ENCODE data around the gene PHF24.
A peak's percentile ranks its signal among the peaks of the same experiment; 100 is the strongest.

Gene PHF24

DNA sequence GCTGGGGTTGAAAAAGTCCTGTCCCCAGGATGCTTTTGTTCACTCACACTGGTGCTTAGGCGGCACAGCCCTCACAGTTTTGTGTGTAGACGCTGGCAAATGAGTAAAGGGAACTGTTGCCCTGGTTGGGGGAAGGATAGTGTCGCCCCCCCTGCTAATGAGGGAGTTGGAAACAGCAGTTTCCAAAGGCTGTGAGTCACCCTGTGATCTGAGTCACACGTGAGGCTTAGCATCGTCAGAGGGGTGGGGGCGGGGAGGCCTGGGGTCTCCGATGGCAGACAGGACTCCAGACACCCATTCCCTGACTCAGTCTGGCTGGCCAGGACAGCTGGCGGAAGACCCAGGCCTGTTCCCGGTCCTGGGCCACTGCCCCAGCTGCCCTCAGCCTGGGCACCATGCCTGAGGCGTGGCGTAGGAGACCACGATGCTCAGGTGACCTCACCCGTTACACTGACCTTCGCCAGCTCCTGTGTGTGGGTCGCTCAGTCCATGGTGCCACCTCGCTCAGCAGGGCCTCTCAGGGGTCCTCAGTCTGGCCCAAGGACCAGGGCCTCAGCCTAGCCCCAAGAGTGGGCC, 34.4 kb downstream of the PHF24 start:
- CTCF ChIA-PET: interaction anchor here (0.8 to 4.0 kb wide), 4 partner anchors 10 to 93 kb away, joined by 3 to 20 read pairs (median 4); no protein-coding TSS in a partner anchor
- no peak overlapping the region for H3K4me3 ChIP-seq (ENCODE audit: control insufficient read depth in 1 of 7, extremely low read depth in 1 of 7, insufficient read depth in 4 of 7, low read depth in 2 of 7, low read length in 6 of 7)

GRCh38 chr9:34993502-34994259, 35.6 kb downstream of the PHF24 start:
- 45% methylated on average over 1 of the region's 10 CpGs for WGBS (ENCODE audit: insufficient coverage)
- Histone ChIP-seq H3K27me3 (replicated peaks in 2 of 5; ENCODE audit: control insufficient read depth in 4 of 5, insufficient read depth in 5 of 5, low read length in 4 of 5) (peaks cover 0 to 11% (median 3%) of the 10 kb centered on the region in 5 experiments), H3K9me3 (ENCODE audit: control extremely low read depth in 1 of 5, control insufficient read depth in 4 of 5, insufficient read depth in 2 of 5, low read depth in 1 of 5, low read length in 4 of 5) (no peaks in the 10 kb centered on the region), H3K27ac (ENCODE audit: insufficient read depth in 1 of 2, low read depth in 1 of 2, low read length in 2 of 2, poor library complexity in 1 of 2, severe bottlenecking in 2 of 2) (no peak overlapping the region), H3K4me1 (ENCODE audit: control extremely low read depth in 1 of 4, control insufficient read depth in 4 of 4, insufficient read depth in 4 of 4, low read length in 3 of 4) (peaks cover 2 to 16% (median 15%) of the 10 kb centered on the region in 4 experiments), H3K4me3 (ENCODE audit: control insufficient read depth in 1 of 7, extremely low read depth in 1 of 7, insufficient read depth in 4 of 7, low read depth in 2 of 7, low read length in 6 of 7) (no peak overlapping the region), H3K36me3 (ENCODE audit: control insufficient read depth in 4 of 4, insufficient read depth in 4 of 4, low read length in 3 of 4) (peaks cover 0 to 2% (median 0%) of the 10 kb centered on the region in 4 experiments)
- ChIA-PET POLR2A (interaction anchor here (0.6 kb wide), 1 partner anchor 27 kb away, joined by 3 read pairs; no protein-coding TSS in a partner anchor), CTCF (interaction anchor here (1.3 to 4.0 kb wide), 5 partner anchors 9 to 94 kb away, joined by 3 to 20 read pairs (median 5); no protein-coding TSS in a partner anchor)
- DNase-seq: no peak

More for the DNA sequence above, 34.4 kb downstream of the PHF24 start:
- Histone ChIP-seq H3K36me3 (ENCODE audit: control insufficient read depth in 4 of 4, insufficient read depth in 4 of 4, low read length in 3 of 4) (peaks cover 0 to 2% (median 0%) of the 10 kb centered on the region in 4 experiments), H3K4me1 (ENCODE audit: control extremely low read depth in 1 of 4, control insufficient read depth in 4 of 4, insufficient read depth in 4 of 4, low read length in 3 of 4) (peaks cover 2 to 25% (median 20%) of the 10 kb centered on the region in 4 experiments), H3K27me3 (replicated peaks in 2 of 5; ENCODE audit: control insufficient read depth in 4 of 5, insufficient read depth in 5 of 5, low read length in 4 of 5) (peaks cover 0 to 11% (median 3%) of the 10 kb centered on the region in 5 experiments), H3K9me3 (ENCODE audit: control extremely low read depth in 1 of 5, control insufficient read depth in 4 of 5, insufficient read depth in 2 of 5, low read depth in 1 of 5, low read length in 4 of 5) (no peaks in the 10 kb centered on the region), H3K27ac (ENCODE audit: insufficient read depth in 1 of 2, low read depth in 1 of 2, low read length in 2 of 2, poor library complexity in 1 of 2, severe bottlenecking in 2 of 2) (no peak overlapping the region)
- 91% methylated on average over 15 of the region's 16 CpGs for WGBS (ENCODE audit: insufficient coverage)
- DNase-seq: peak; percentile 43 to 76 (median 72)
- POLR2A ChIA-PET: no interaction called here

DNA sequence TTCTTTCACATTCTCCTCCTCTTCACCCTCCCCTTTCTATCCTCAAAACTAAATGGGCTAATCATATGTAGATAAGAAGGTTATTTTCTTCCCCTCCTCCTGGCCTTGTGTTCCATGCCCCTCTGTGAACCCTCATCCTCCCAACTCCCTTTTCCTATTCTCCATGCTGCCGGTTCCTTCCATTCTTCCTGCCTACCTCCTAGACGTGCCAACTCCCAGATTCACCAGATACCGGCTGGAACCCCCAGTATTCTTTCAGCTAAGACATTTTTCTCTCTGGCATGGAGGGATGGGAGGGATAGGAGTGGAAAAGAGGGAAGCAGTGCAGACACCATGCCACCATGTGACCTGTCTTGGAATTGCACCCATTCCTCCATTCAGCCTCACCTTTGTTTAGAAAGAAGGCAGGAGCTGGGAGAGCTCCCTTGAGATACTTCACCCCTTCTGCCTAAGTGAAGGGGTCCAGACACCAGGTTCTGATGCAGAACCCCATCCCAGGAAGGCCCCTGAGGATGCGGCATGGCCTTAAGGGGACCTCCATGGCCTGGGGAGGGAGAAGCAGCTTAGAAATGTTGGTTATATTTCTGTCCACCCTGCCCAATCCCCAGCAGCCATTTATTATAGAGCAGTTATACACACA, 36.3 kb downstream of the PHF24 start:
- peaks cover 0 to 10% (median 10%) of the 10 kb centered on the region in 4 experiments for H3K4me1 ChIP-seq (ENCODE audit: control extremely low read depth in 1 of 4, control insufficient read depth in 4 of 4, insufficient read depth in 4 of 4, low read length in 3 of 4)
- H3K36me3 ChIP-seq (ENCODE audit: control insufficient read depth in 4 of 4, insufficient read depth in 4 of 4, low read length in 3 of 4): peaks cover 0 to 2% (median 0%) of the 10 kb centered on the region in 4 experiments
- CTCF ChIA-PET: interaction anchor here (0.7 to 4.0 kb wide), 7 partner anchors 10 to 95 kb away, joined by 3 to 20 read pairs (median 4); no protein-coding TSS in a partner anchor
- H3K9me3 ChIP-seq (ENCODE audit: control extremely low read depth in 1 of 5, control insufficient read depth in 4 of 5, insufficient read depth in 2 of 5, low read depth in 1 of 5, low read length in 4 of 5): no peaks in the 10 kb centered on the region
- no CpG with 5 or more reads among the region's 4 CpGs for WGBS (ENCODE audit: insufficient coverage)
- H3K27ac ChIP-seq (ENCODE audit: insufficient read depth in 1 of 2, low read depth in 1 of 2, low read length in 2 of 2, poor library complexity in 1 of 2, severe bottlenecking in 2 of 2): no peak overlapping the region
- peaks cover 0 to 11% (median 3%) of the 10 kb centered on the region in 5 experiments for H3K27me3 ChIP-seq (replicated peaks in 2 of 5; ENCODE audit: control insufficient read depth in 4 of 5, insufficient read depth in 5 of 5, low read length in 4 of 5)
- no peak overlapping the region for H3K4me3 ChIP-seq (ENCODE audit: control insufficient read depth in 1 of 7, extremely low read depth in 1 of 7, insufficient read depth in 4 of 7, low read depth in 2 of 7, low read length in 6 of 7)
- DNase-seq: no peak
- POLR2A ChIA-PET: interaction anchor here (0.6 kb wide), 1 partner anchor 26 kb away, joined by 3 read pairs; no protein-coding TSS in a partner anchor

GRCh38 chr9:34994900-34995669, 37.0 kb downstream of the PHF24 start:
- Histone ChIP-seq H3K27me3 (replicated peaks in 2 of 5; ENCODE audit: control insufficient read depth in 4 of 5, insufficient read depth in 5 of 5, low read length in 4 of 5) (peaks cover 0 to 10% (median 2%) of the 10 kb centered on the region in 5 experiments), H3K27ac (ENCODE audit: insufficient read depth in 1 of 2, low read depth in 1 of 2, low read length in 2 of 2, poor library complexity in 1 of 2, severe bottlenecking in 2 of 2) (no peak overlapping the region), H3K4me3 (ENCODE audit: control insufficient read depth in 1 of 7, extremely low read depth in 1 of 7, insufficient read depth in 4 of 7, low read depth in 2 of 7, low read length in 6 of 7) (no peak overlapping the region), H3K36me3 (ENCODE audit: control insufficient read depth in 4 of 4, insufficient read depth in 4 of 4, low read length in 3 of 4) (peaks cover 0 to 2% (median 0%) of the 10 kb centered on the region in 4 experiments), H3K9me3 (ENCODE audit: control extremely low read depth in 1 of 5, control insufficient read depth in 4 of 5, insufficient read depth in 2 of 5, low read depth in 1 of 5, low read length in 4 of 5) (no peaks in the 10 kb centered on the region), H3K4me1 (ENCODE audit: control extremely low read depth in 1 of 4, control insufficient read depth in 4 of 4, insufficient read depth in 4 of 4, low read length in 3 of 4) (peaks cover 0 to 6% (median 4%) of the 10 kb centered on the region in 4 experiments)
- DNase-seq: no peak
- ChIA-PET CTCF (interaction anchor here (0.7 to 4.0 kb wide), 8 partner anchors 10 to 95 kb away, joined by 3 to 20 read pairs (median 4); no protein-coding TSS in a partner anchor), POLR2A (no interaction called here)
- 100% methylated on average over 4 of the region's 7 CpGs for WGBS (ENCODE audit: insufficient coverage)

- ChIA-PET POLR2A (no interaction called here), CTCF (interaction anchor here (0.7 to 4.0 kb wide), 4 partner anchors 41 to 96 kb away, joined by 3 to 20 read pairs (median 4); no protein-coding TSS in a partner anchor)
- DNase-seq: no peak
- 17% methylated on average over 1 of the region's 3 CpGs for WGBS (ENCODE audit: insufficient coverage)
- Histone ChIP-seq H3K27me3 (replicated peaks in 2 of 5; ENCODE audit: control insufficient read depth in 4 of 5, insufficient read depth in 5 of 5, low read length in 4 of 5) (peaks cover 0 to 4% (median 0%) of the 10 kb centered on the region in 5 experiments), H3K9me3 (ENCODE audit: control extremely low read depth in 1 of 5, control insufficient read depth in 4 of 5, insufficient read depth in 2 of 5, low read depth in 1 of 5, low read length in 4 of 5) (no peaks in the 10 kb centered on the region), H3K27ac (ENCODE audit: insufficient read depth in 1 of 2, low read depth in 1 of 2, low read length in 2 of 2, poor library complexity in 1 of 2, severe bottlenecking in 2 of 2) (no peak overlapping the region), H3K4me3 (ENCODE audit: control insufficient read depth in 1 of 7, extremely low read depth in 1 of 7, insufficient read depth in 4 of 7, low read depth in 2 of 7, low read length in 6 of 7) (no peak overlapping the region), H3K4me1 (ENCODE audit: control extremely low read depth in 1 of 4, control insufficient read depth in 4 of 4, insufficient read depth in 4 of 4, low read length in 3 of 4) (peaks cover 0 to 3% (median 1%) of the 10 kb centered on the region in 4 experiments), H3K36me3 (ENCODE audit: control insufficient read depth in 4 of 4, insufficient read depth in 4 of 4, low read length in 3 of 4) (peaks cover 0 to 2% (median 0%) of the 10 kb centered on the region in 4 experiments)
Measured at GRCh38 chr9:34995670-34996060, 37.6 kb downstream of the PHF24 start.

DNA sequence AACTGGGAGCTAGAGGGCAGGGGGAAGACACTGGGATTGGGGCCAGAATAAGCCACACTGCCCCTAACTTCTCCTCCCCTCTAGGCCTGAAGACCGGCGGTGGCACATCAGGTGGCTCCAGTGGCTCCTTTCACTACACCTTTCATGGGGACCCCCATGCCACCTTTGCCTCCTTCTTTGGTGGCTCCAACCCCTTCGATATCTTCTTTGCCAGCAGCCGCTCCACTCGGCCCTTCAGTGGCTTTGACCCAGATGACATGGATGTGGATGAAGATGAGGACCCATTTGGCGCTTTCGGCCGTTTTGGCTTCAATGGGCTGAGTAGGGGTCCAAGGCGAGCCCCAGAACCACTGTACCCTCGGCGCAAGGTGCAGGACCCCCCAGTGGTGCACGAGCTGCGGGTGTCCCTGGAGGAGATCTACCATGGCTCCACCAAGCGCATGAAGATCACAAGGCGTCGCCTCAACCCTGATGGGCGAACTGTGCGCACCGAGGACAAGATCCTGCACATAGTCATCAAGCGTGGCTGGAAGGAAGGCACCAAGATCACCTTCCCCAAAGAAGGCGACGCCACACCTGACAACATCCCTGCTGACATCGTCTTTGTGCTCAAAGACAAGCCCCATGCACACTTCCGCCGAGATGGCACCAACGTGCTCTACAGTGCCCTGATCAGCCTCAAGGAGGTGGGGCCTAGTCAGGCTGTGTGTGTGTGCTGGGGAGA, 38.3 kb downstream of the PHF24 start:
- no peak overlapping the region for H3K4me3 ChIP-seq (ENCODE audit: control insufficient read depth in 1 of 7, extremely low read depth in 1 of 7, insufficient read depth in 4 of 7, low read depth in 2 of 7, low read length in 6 of 7)
- 98% methylated on average over 20 of the region's 26 CpGs for WGBS (ENCODE audit: insufficient coverage)
- peaks cover 0 to 2% (median 0%) of the 10 kb centered on the region in 4 experiments for H3K36me3 ChIP-seq (ENCODE audit: control insufficient read depth in 4 of 4, insufficient read depth in 4 of 4, low read length in 3 of 4)
- ChIA-PET POLR2A (no interaction called here), CTCF (interaction anchor here (2.3 to 4.0 kb wide), 2 partner anchors 11 to 97 kb away, joined by 8 to 20 read pairs; no protein-coding TSS in a partner anchor)
- peaks cover 0 to 3% (median 1%) of the 10 kb centered on the region in 4 experiments for H3K4me1 ChIP-seq (ENCODE audit: control extremely low read depth in 1 of 4, control insufficient read depth in 4 of 4, insufficient read depth in 4 of 4, low read length in 3 of 4)
- no peak overlapping the region for H3K27ac ChIP-seq (ENCODE audit: insufficient read depth in 1 of 2, low read depth in 1 of 2, low read length in 2 of 2, poor library complexity in 1 of 2, severe bottlenecking in 2 of 2)
- H3K27me3 ChIP-seq (replicated peaks in 2 of 5; ENCODE audit: control insufficient read depth in 4 of 5, insufficient read depth in 5 of 5, low read length in 4 of 5): no peaks in the 10 kb centered on the region
- H3K9me3 ChIP-seq (ENCODE audit: control extremely low read depth in 1 of 5, control insufficient read depth in 4 of 5, insufficient read depth in 2 of 5, low read depth in 1 of 5, low read length in 4 of 5): no peaks in the 10 kb centered on the region
- DNase-seq: no peak

All from common myeloid progenitor, CD34-positive (primary cell).